Measurements from ENCODE around the gene TRDN.
"Not testable (repeated sequence)": the region's sequence is repeated elsewhere in the genome, so short reads cannot be mapped to it uniquely, and the experiment has no call there.

Gene TRDN

DNA sequence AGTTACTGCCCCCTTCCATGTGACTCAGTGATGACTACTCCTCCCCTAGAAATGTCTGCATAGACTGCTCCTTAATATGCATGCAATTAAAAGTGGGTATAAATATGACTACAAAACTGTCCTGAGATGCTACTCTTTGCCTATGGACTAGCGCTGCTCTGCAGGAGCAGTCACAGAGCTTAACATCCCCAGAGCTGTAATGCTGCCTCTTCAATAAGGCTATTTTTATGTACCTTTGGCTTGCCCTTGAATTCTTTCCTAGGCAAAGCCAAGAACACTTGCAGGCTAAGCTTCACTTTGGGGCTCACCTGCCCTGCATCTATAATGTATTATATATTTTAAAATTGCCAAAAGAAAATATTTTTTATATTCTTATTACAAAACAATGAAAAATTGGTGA lies 341.6 kb downstream of the TRDN start:
- no peak for DNase-seq (ENCODE audit: low read depth in 2 of 2)

DNA sequence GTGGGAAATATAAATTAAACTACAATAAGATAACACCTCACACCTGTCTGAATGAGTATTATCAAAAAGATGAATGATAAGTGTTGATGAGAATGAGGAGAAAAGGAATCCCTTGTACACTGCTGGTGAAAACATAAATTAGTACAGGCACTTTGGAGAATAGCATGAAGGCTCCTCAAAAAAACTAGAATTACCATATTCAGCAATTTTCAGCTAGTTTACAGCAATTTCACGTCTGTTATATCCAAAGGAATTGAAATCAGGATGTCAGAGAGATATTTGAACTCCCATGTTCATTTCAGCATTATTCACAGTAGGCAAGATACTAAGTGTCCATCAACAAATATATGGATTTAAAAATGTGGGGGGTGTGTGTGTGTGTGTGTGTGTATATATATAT lies 348.1 kb downstream of the TRDN start:
- DNase-seq (ENCODE audit: low read depth in 2 of 2): no peak

DNA sequence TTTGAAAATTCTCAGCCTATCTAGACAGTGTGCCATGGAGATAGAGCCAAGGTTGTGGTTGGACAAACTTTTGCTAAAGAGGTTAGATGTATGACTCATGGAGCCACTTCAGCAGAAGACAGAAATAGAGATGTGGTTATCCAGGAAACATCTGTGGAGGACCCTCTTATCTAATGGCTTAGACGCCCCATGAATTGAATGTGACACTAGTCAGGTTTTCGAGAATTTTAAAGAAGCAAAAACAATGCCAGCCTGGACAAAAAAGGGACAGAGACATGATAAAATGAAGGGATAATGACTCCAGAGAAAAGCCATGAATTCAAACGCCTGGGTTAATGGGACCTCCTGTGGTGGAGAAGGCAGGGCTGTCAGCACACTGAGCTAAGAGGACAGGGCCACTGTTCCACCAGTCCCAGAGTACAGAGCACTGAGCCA lies 360.2 kb downstream of the TRDN start:
- no peak for DNase-seq (ENCODE audit: low read depth in 2 of 2)

DNA sequence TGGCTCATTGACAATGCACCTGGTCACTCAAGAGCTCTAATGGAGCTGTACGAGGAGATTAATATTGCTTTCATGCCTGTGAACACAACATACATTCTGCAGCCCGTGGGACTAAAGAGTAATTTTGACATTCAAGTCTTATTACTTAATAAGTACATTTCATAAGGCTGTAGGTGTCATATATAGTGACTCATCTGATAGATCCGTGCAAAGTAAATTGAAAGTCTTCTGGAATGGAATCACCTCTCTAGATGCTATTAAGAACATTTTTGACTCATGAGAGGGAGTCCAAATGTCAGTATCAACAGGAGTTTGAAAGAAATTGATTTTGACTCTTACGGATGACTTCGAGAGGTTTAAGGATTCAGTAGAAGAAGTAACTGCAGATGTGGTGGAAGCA lies 372.8 kb downstream of the TRDN start:
- DNase-seq (ENCODE audit: low read depth in 2 of 2): no peak

DNA sequence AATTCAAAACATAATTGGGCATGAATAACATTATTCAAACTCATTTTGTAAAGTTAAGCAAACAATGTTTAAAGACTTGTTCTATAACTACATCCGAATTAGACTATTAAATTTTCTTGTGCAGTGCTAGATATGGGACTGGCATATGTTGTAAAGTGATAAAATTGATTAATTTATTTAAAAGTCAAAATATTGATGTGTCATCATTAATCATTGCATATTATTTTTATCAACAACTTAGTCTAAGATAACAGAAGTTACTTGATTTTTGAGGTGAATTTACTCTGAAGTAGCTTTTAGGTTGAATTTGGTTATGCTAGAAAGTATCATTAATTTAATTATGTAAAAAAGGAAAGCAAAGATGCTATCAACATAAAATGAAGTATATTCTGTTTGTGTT lies 396.1 kb downstream of the TRDN start:
- DNase-seq (ENCODE audit: low read depth in 2 of 2): no peak

DNA sequence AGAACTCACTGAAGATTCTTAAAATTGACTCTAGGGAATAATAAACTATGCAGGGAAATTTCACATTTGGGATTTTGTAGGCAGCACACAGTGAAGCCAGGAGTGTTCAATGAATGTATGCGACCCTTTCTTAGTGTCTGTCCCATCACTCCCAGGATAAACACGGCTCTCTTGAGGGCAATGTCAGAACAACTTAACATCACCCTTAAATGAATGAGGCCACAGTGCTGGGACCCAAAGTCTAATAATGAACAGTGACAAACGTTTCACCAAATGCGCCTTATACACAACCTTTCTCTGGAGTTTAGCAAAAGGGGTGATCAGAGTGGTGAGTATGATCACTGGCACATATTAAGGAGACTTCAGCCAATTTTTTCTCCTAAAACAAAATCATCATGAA lies 403.4 kb downstream of the TRDN start:
- no peak for DNase-seq (ENCODE audit: low read depth in 2 of 2)

DNA sequence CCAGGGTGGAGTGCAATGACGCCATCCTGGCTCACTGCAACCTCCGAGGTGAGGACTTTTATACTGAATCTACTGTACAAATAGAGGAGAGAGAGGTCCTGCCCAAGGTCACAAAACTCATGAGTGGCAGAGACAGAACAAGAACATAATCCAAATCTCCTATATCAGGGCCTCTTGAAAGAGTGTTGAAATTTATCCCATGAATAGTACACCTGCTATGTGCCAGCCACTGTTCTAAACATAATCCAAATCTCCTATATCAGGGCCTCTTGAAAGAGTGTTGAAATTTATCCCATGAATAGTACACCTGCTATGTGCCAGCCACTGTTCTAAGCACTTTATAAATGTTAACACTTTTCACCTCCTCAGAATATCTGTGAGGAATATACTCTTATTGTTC lies 409.0 kb downstream of the TRDN start:
- DNase-seq (ENCODE audit: low read depth in 2 of 2): not testable (repeated sequence)

DNA sequence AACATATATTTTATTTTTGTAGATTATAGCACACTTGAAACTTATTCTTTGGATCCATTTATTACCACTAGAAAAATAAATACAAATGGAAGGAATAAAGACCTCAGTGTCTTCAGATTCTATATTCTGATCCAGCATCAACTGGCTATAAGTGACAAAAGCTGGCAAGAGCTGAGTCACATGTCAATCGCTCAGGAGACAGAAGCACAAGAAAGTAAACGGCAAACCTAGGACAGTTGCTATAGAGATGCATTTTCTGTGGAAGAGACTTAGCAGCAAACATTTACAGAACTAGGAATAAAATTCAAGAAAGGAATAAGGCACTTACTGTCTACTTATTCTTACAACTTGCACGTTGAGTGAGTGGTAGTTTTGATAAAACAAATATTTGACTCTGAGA lies 410.4 kb downstream of the TRDN start:
- DNase-seq (ENCODE audit: low read depth in 2 of 2): no peak

DNA sequence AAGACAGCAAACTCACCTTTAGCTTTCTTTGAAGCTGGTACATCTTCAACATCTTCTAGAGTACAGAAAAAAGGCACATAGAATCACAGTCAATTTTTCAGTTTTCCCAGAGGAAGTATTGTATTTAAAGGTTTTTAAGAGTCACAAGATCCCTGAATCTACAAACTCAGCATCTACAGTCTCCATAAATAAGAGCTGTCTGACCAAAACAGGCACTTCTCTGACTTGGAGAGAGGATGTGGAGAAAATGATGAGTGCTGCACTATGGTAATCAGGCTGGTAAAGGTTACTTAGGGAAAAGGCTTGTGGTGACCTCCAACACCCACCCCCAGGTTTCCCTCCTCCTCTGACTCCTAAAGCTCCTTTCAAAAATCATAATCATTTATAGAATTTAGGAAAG lies 412.7 kb downstream of the TRDN start:
- no peak for DNase-seq (ENCODE audit: low read depth in 2 of 2)

DNA sequence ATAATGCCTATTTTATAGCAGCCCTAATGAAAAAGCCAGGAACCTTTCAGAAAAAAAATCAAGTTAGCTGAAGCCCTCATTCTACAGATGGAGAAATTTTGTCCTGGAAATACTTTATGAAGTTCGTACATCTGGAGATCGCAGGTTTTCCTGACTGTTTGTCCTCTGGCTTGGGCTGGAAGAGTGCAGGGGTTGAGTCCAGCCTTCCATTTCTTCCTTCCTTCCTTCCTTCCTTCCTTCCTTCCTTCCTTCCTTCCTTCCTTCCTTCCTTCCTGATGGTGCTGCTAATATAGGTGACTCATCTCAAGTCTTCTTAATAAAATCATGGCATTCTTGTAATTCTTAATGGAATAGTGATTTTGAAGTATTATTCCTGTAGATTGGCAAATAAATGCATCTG lies 413.3 kb downstream of the TRDN start:
- no peak for DNase-seq (ENCODE audit: low read depth in 2 of 2)

DNA sequence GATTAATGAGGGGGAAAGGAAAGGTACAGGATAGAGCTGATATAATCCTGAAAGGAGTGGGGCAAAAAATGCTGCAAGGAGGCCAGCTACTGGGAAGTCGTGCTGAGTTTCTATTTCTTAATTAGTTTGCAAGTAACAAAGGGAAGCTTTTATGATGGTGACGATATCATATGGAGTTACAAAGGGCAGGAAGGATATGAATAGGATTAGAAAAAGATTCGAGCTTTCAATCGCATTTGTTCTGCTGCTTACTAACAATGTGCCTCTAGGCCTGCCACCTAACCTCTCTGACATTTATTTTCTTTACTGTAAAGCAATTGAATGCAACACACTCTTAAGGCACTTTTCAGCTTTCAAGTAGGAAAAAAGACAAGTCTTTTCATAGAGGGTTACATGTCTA lies 421.5 kb downstream of the TRDN start:
- DNase-seq (ENCODE audit: low read depth in 2 of 2): no peak

DNA sequence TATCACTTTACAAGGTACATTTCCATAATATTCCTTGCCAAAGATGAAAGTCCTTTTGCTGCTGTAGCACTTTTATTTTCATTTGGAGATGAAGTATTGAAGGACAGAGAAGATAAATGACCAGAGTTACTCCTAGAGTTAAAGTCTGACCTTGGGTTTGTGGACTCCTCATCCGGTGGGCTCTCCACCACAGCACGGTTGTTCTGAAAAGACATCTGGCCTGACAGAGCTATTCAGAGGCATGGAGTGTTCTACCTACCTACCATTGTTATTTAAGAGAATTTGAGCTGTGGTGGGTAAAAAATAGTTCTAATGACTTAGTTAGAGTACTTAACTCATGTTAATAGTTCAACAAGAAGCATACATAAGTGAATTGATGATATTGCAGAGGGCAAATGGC lies 422.3 kb downstream of the TRDN start:
- no peak for DNase-seq (ENCODE audit: low read depth in 2 of 2)

DNA sequence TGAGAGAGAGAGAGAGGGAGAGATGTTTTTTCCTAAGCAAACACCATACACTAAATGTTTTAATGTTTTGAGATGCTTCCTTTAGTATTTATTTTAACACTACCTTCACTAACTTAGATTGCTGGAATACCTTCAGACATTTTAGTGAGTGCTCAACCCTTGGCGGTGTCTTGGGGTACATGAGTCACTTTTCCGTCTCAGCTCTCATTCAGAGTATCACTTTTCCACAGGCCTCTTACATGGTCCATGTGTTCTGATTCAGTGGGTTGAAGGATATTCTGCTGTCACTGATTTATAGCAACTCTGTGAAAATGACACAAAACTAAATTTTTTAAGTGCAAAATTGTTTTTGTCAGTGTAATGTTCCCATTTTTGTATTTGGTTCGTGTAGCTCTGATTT lies 422.8 kb downstream of the TRDN start:
- DNase-seq (ENCODE audit: low read depth in 2 of 2): no peak

DNA sequence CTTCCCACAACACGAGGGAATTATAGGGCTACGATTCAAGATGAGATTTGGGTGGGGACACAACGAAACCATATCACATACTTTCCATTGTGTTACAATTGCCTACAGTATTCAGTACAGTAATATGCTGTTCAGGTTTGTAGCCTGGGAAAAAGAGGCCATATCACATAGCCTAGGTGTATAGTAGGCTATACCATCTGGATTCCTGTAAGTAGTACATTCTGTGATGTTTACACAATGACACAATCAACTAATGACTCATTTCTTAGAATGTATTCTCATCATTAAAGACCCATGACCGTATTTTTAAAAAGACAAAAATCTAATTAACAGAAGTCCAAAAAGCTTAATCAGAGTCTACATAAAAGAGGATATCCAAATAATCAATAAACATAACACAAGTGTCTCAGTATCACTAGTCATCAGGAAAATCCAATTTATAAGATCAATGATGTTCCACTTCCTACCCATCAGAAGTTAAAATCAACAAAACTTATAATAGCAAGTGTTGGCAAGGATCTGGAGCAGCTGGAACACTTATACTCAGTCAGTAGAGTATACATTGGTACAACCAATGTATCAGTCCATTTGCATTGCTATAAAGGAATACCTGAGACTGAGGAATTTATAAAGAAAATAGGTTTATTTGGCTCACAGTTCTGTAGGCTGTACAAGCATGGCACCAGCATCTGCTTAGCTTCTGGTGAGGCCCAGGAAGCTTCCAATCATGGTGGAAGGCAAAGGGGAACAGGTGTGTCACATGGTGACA lies 424.8 kb downstream of the TRDN start:
- no peak for DNase-seq (ENCODE audit: low read depth in 2 of 2)

DNA sequence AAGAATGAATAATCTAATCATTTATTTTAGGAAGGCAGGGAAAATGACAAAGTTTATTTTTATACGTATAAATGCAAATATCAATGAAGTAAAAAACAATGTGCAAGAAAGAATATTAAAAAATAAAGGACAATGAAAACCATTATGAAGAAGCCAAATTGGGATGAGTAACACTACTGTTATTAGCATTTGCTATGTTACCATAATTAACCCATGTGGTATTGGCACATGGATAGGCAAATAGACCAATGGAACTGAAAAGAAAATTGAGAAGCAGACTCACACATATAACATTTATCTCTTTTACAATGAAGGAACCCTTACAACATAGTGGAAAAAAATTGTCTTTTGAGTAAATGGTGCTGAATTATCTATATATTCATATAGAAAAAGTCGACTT lies 426.1 kb downstream of the TRDN start:
- no peak for DNase-seq (ENCODE audit: low read depth in 2 of 2)

DNA sequence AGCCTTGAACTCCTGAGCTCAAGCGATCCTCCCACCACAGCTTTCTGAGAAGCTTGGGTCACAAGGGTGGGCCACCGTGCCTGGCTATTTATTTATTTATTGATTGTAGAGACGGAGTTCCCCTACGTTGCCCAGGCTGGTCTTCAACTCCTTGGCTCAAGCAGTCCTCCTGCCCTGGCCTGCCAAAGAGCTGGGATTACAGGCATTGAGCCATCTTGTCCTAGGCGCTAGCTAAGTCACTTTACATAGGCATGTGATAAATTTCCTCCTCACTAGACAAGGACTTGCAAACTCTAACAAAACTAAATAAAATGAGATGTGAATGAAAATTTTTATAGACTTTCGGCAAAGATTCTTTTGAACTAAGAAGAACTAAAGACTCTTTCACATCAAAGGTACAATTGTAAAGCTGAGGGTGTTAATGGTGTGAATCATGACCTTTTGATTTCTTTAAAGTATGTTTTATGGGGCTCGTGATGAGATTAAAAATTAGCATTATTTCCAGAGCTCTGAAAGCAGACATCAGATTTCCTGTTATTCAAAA lies 428.7 kb downstream of the TRDN start:
- DNase-seq (ENCODE audit: low read depth in 2 of 2): no peak

DNA sequence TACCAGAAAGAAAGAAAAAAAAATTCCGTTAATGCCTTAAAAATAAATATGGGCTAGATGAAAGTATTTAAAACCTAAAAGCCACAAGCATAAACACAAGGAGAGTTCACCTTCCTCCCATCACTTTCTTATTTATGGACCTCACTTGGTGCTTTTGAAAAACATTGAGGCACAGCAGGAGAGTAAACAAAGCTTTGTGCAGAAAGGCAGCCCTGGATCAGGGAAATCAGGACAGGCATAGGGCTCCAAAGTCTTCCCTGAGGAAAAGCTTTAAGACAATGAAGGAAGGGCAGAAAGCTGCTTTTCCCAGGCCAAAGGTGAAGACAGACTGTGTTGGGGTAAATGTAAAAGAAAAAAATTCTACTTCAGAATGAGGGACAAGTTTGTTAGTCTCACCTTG lies 432.8 kb downstream of the TRDN start:
- DNase-seq (ENCODE audit: low read depth in 2 of 2): no peak

DNA sequence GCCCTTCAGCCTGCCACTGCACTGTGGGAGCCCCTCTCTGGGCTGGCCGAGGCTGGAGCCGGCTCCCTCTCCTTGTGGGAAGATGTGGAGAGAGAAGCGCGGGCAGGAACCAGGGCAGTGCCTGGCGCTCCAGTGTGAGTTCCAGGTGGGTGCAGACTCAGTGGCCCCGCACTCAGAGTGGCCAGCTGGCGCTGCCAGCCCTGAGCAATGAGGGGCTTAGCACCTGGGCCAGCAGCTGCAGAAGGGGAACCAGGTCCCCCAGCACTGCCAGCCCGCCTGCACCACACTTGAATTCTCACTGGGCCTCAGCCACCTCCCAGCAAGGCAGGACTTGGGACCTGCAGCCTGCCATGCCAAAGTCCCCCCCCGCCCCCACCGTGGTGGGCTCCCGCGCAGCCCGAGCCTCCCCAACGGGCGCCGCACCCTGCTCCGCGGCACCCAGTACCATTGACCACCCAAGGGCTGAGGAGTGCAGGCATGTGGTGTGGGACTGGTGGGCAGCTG lies 434.8 kb downstream of the TRDN start:
- no peak for DNase-seq (ENCODE audit: low read depth in 2 of 2)

DNA sequence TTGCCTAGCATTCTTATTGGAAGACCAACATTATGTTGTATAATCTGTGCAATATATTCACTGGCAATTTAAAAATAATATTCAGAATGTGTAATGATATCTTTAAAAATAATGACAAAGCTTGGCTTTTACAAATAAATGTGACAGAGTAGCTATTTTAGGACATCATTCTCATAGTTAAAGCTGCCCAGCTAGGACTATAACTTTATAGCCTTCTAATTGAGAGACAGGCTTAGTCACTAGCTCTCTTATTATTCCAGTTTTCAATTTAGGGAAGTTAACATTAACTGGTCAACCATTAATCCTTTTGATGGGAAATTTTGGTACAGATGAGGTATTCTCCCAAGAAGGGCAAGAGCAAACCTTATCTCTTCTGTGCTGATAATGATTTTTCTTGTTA lies 443.5 kb downstream of the TRDN start:
- no peak for DNase-seq (ENCODE audit: low read depth in 2 of 2)

DNA sequence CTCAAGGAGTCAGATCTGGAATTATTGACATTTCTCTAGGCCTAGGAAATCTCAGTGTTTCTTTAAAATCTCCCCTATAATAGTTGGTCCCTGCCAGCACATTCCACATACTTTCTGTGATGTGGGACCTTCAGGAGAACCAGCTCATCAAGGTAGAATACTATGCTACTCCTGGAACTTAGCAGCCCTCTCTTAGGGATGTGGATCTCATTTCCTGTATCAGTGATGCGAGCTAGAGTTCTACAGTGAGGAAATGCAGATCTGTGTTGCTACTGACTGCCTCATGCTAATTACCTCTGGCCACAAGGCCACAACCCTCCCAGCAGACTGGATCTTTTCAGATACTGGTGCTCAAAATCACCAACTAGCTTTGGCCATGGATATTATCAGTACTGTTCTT lies 446.9 kb downstream of the TRDN start:
- DNase-seq (ENCODE audit: low read depth in 2 of 2): no peak

DNA sequence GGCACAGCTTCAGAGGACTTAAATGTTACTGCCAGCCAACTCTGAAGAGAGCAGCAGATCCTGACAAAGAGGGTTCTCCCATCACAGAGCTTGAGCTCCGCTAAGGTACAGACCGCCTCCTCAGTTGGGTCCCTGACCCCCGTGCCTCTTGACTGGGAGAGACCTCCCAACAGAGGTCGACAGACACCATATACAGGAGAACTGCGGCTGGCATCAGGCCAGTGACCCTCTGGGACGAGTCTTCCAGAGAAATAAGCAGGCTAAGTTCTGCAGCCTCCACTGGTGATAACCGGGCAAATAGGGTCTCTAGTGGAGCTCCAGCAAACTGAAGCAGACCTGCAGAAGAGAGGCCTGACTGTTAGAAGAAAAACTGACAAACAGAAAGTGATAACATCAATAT lies 453.8 kb downstream of the TRDN start:
- no peak for DNase-seq (ENCODE audit: low read depth in 2 of 2)

DNA sequence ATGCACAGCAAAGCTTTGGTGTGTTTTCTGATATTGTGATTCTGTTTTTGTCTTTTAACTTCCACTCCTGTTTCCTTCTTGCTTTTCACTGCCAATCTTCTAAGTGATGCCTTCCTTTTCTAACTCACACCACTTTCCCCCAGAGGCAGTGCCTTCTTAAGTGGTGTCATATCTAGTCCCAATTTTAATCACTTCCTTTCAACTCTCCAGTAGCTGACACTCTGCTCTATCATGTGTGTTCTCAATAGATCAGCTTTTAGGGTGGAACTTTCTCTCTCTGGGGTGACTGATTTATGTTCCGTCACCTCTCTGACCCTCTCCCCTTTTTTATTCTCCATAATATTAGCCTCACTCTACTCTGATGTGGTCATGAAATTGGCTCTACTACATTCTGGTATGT lies 460.0 kb downstream of the TRDN start:
- no peak for DNase-seq (ENCODE audit: low read depth in 2 of 2)

DNA sequence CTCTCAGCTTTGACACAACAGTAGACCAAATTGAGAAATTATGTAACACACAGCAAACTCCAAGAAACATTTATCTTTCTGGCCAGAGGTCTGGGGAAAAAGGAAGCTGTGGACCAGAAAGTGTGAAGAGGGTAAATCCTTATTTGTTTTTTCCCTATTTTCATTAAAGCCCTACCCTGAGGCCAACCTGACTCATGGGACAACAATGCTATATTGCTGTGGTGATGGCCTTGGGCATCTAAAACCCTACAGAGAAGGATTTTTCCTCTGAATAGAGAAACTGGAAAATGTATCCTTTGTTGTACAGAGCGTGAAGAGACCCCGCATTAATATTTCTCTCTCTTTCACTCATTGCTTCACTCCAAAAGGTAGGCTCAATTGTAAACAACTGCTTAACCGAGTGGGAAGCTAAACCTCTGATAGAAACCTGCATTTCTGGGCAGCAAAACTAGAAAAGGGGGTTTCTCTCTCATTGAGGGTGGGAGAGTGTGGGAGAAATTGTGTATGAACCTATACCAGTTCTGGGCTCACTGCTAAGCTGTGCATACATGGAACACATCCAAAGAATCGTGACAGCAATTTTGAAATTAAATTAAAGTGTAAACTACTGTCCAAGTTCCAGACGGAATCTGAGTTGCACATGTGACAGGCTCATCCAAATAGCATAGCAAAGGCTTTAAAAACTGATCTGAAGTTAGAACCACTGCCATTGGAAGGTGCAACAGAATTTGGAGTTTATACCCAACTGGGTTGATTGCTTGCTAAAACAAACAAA lies 465.2 kb downstream of the TRDN start:
- DNase-seq (ENCODE audit: low read depth in 2 of 2): no peak

Data from stimulated activated CD4-positive, alpha-beta T cell treated with anti-CD3 and anti-CD28 coated beads, Interleukin-12 subunit alpha, Interleukin-12 subunit beta, amount 100 ng/mL, for 24 hours (primary cell).